Muscle of leg (tissue), 11 donors: ENCODE measurements around the gene EFHC1. TPM values are rescaled to one million over a fixed set of nuclear protein-coding genes. Genes with fewer than 3 reads are reported as not detected.

ENCODE experiments used
- DNase-seq: peaks from one replicate; pipeline ENCODE4 v3.0.0; 2013
- H3K27ac ChIP-seq: one replicate; pipeline ENCODE4 v1.5.1; 2013; ENCODE audit warnings: mild to moderate bottlenecking, low read length, control low read depth
- H3K27me3 ChIP-seq: one replicate; pipeline ENCODE4 v1.6.1; 2013; ENCODE audit warnings: low read length; ENCODE audit not compliant: control insufficient read depth, insufficient read depth
- H3K36me3 ChIP-seq: one replicate; pipeline ENCODE4 v1.6.1; 2013; ENCODE audit warnings: low read length; ENCODE audit not compliant: control insufficient read depth, insufficient read depth
- H3K4me1 ChIP-seq: one replicate; pipeline ENCODE4 v1.6.1; 2013; ENCODE audit warnings: low read length; ENCODE audit not compliant: control insufficient read depth, insufficient read depth
- H3K4me3 ChIP-seq: one replicate; pipeline ENCODE4 v1.5.1; 2013; ENCODE audit warnings: low read length, control low read depth
- H3K9me3 ChIP-seq: replicated peaks from 2 replicates; pipeline ENCODE4 v1.6.1; 2013; ENCODE audit warnings: low read depth, low read length; ENCODE audit not compliant: control insufficient read depth
- WGBS: methylation state at CpG from one replicate; pipeline ENCODE4 v1.1.5; 2013; ENCODE audit warnings: missing lambda C conversion rate; ENCODE audit not compliant: insufficient coverage; 5-methylcytosine and 5-hydroxymethylcytosine counted together
- polyA plus RNA-seq, 8 donors: library from polyadenylated mRNA; unstranded; fragments of 120-200 nt; gene quantifications; one replicate each; pipeline versions ENCODE4 v1.2.1 to v1.2.3, GENCODE V29; 2013; ENCODE audit warnings: inconsistent platforms in 1 of 8, low replicate concordance in 1 of 8; ENCODE audit not compliant: insufficient read length in 8 of 8, insufficient read depth in 1 of 8
- total RNA-seq: library from RNA; stranded (reverse); fragments of 120-200 nt; gene quantifications from one replicate; pipeline ENCODE4 v1.2.4, GENCODE V29; 2013

Gene EFHC1
- total and polyA plus RNA-seq, 9 donors: 16.9 to 25.7 (median 18.4) TPM

GRCh38 chr6:52499681-52500236 lies 79.6 kb downstream of the EFHC1 start:
- Histone ChIP-seq H3K27me3 (no peaks in the 10 kb centered on the region), H3K9me3 (peaks cover under 1% of the 10 kb centered on the region), H3K36me3 (peaks cover 47% of the 10 kb centered on the region), H3K27ac (peak overlapping the region; percentile 72), H3K4me3 (no peak overlapping the region), H3K4me1 (peaks cover 44% of the 10 kb centered on the region)
- DNase-seq: no peak
- 94% methylated on average over 4 of the region's 11 CpGs for WGBS

- peaks cover 50% of the 10 kb centered on the region for H3K36me3 ChIP-seq
- H3K4me3 ChIP-seq: no peak overlapping the region
- peak overlapping the region; percentile 63 for H3K27ac ChIP-seq
- 86% methylated on average over 5 of the region's 9 CpGs for WGBS
- DNase-seq: no peak
- H3K4me1 ChIP-seq: peaks cover 52% of the 10 kb centered on the region
- no peaks in the 10 kb centered on the region for H3K9me3 ChIP-seq
- H3K27me3 ChIP-seq: no peaks in the 10 kb centered on the region
Measured at GRCh38 chr6:52500238-52501129, 80.3 kb downstream of the EFHC1 start.

- Histone ChIP-seq H3K27me3 (no peaks in the 10 kb centered on the region), H3K4me1 (peaks cover 56% of the 10 kb centered on the region), H3K4me3 (no peak overlapping the region), H3K9me3 (no peaks in the 10 kb centered on the region), H3K36me3 (peaks cover 62% of the 10 kb centered on the region), H3K27ac (no peak overlapping the region)
- DNase-seq: no peak
- WGBS: 86% methylated on average over 16 of the region's 20 CpGs
Measured at GRCh38 chr6:52502306-52503029, 82.3 kb downstream of the EFHC1 start.

- DNase-seq: no peak
- H3K27me3 ChIP-seq: no peaks in the 10 kb centered on the region
- 50% methylated on average over 3 of the region's 5 CpGs for WGBS
- H3K36me3 ChIP-seq: peaks cover 71% of the 10 kb centered on the region
- H3K4me1 ChIP-seq: peaks cover 50% of the 10 kb centered on the region
- no peaks in the 10 kb centered on the region for H3K9me3 ChIP-seq
- H3K4me3 ChIP-seq: no peak overlapping the region
- peak overlapping the region; percentile 80 for H3K27ac ChIP-seq
Measured at GRCh38 chr6:52503323-52503747, 83.2 kb downstream of the EFHC1 start.

- WGBS: 70% methylated on average over 19 of the region's 24 CpGs
Measured at GRCh38 chr6:52503851-52504781, 84.0 kb downstream of the EFHC1 start.

GRCh38 chr6:52504782-52505136 lies 84.6 kb downstream of the EFHC1 start:
- Histone ChIP-seq H3K27ac (peak overlapping the region; percentile 80), H3K4me3 (no peak overlapping the region), H3K27me3 (no peaks in the 10 kb centered on the region), H3K9me3 (no peaks in the 10 kb centered on the region), H3K4me1 (peaks cover 40% of the 10 kb centered on the region), H3K36me3 (peaks cover 82% of the 10 kb centered on the region)
- DNase-seq: no peak
- WGBS: 100% methylated on average over 3 of the region's 10 CpGs

More at GRCh38 chr6:52503851-52504781, 84.0 kb downstream of the EFHC1 start:
- Histone ChIP-seq H3K4me1 (peaks cover 46% of the 10 kb centered on the region), H3K27ac (peak overlapping the region; percentile 80), H3K9me3 (no peaks in the 10 kb centered on the region), H3K36me3 (peaks cover 77% of the 10 kb centered on the region), H3K4me3 (no peak overlapping the region), H3K27me3 (no peaks in the 10 kb centered on the region)
- DNase-seq: peak; percentile 84

GRCh38 chr6:52505726-52506409 lies 85.7 kb downstream of the EFHC1 start:
- peak; percentile 81 for DNase-seq
- peak overlapping the region; percentile 31 for H3K27ac ChIP-seq
- H3K4me3 ChIP-seq: no peak overlapping the region
- H3K9me3 ChIP-seq: no peaks in the 10 kb centered on the region
- WGBS: 50% methylated on average over 9 of the region's 16 CpGs
- H3K27me3 ChIP-seq: no peaks in the 10 kb centered on the region
- H3K4me1 ChIP-seq: peaks cover 31% of the 10 kb centered on the region
- peaks cover 89% of the 10 kb centered on the region for H3K36me3 ChIP-seq

- Histone ChIP-seq H3K36me3 (peaks cover 94% of the 10 kb centered on the region), H3K9me3 (no peaks in the 10 kb centered on the region), H3K27ac (no peak overlapping the region), H3K4me3 (no peak overlapping the region), H3K27me3 (no peaks in the 10 kb centered on the region), H3K4me1 (peaks cover 33% of the 10 kb centered on the region)
- 58% methylated on average over 8 of the region's 9 CpGs for WGBS
- no peak for DNase-seq
Measured at GRCh38 chr6:52506476-52506875, 86.3 kb downstream of the EFHC1 start.

GRCh38 chr6:52507557-52508260 lies 87.6 kb downstream of the EFHC1 start:
- H3K36me3 ChIP-seq: peaks cover 86% of the 10 kb centered on the region
- no peak overlapping the region for H3K27ac ChIP-seq
- H3K4me1 ChIP-seq: peaks cover 45% of the 10 kb centered on the region
- DNase-seq: no peak
- no peaks in the 10 kb centered on the region for H3K9me3 ChIP-seq
- WGBS: 100% methylated on average over 1 of the region's 3 CpGs
- H3K4me3 ChIP-seq: no peak overlapping the region
- no peaks in the 10 kb centered on the region for H3K27me3 ChIP-seq
